CD4-positive, alpha-beta T cell treated with Interferon alpha-2 for 1 hour (primary cell): ENCODE measurements around the gene SRGAP2.
A peak's percentile ranks its signal among the peaks of the same experiment; 100 is the strongest.
"Not testable (repeated sequence)": the region's sequence is repeated elsewhere in the genome, so short reads cannot be mapped to it uniquely, and the experiment has no call there.

Experiments used
- DNase-seq, 2 donors: peaks; one replicate each; pipeline ENCODE4 v3.0.0-alpha.2; 2020 to 2022

SRGAP2 gene

DNA sequence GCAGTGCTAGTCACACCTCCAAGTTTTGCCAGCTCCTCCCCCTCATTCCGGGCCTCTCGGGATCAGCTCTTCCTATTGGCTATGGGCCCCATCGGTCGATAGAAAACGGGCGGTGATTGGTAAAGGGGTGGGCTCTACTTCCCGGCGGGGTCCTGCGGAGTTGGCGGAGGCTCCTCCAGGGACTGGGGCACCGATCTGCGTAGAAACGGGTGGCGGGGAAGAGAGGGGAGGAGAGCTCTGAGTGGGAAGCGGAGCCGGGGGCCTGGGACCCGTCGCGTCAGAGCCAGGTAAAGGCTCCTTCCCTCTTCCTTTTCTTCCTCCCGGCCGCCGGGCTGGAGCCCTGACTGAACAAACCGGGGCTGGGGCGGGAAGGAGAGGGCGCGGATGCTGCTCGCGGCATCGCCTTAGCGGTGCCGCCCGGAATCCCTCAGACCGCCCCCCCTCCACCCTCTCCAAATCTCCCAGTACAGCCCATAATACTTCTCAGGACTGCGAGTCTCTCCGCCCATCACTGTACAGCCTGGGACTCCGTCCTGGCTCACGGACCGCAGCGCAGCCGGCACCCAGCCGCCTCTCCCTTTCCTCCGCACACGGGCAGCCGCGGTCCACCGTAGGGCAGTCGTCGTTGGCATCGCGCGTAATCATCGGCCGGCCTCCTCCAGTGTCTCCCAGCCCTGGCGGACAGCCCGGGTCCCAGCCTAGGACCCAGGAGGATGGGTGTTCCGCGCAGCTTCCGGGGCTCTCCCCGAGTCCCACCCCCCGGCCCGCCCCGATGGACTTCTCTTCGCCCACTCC lies at the start of gene SRGAP2:
Gene SRGAP2, plus strand, starts transcription at position 178 of the 795 bp plus-strand sequence. CDS start 2,430 bp downstream, outside the sequence.
- DNase-seq, result peak; percentile 56 to 67

GRCh38 chr1:206167350-206168029 lies 35.9 kb upstream of the SRGAP2 start:
- peak in 1 of 2 donors; percentile 36 for DNase-seq

DNA sequence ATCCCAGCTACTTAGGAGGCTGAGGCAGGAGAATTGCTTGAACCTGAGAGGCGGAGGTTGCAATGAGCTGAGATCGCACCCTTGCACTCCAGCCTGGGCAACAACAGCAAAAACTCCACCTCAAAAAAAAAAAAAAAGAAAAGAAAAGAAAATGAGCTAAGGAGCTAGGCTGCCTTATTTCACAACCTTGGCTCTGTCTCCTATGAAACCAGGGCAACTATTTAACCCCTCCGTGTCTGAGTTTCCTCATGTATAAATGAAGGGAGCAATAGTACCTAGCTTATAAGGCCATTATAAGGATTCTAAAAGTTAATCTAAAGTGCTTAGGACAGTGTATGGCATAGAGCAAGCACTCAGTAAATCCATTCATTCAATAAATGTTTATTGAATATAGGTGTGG lies 33.5 kb upstream of the SRGAP2 start:
- not testable (repeated sequence) for DNase-seq

DNA sequence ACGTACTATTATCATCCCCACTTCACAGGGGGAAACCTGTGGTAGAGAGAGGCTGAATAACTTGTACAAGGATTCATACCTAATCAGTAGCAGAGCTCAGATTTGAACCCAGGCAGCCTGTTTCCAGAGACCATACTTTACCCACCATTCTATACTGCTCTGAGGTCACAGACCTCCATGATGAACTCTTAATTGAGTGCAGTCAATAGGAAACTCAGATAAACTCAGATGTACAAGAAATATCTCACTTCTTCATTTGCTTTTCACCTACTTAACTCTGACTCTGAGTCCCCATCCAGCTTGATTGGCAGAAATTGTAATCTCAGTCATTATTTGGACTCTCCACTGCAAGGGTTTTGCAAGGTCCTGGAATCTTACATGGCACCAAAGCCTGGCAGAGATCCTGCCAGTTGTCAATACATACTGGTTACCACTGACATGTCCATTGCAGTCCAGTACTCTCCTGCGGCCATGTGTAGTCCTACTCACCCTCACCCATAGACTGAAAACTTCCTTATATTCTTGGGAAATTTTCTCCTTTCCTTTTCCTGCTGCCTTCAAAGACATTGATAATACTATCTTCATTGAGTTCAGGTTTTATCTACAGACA lies 30.1 kb upstream of the SRGAP2 start:
- not testable (repeated sequence) for DNase-seq

DNA sequence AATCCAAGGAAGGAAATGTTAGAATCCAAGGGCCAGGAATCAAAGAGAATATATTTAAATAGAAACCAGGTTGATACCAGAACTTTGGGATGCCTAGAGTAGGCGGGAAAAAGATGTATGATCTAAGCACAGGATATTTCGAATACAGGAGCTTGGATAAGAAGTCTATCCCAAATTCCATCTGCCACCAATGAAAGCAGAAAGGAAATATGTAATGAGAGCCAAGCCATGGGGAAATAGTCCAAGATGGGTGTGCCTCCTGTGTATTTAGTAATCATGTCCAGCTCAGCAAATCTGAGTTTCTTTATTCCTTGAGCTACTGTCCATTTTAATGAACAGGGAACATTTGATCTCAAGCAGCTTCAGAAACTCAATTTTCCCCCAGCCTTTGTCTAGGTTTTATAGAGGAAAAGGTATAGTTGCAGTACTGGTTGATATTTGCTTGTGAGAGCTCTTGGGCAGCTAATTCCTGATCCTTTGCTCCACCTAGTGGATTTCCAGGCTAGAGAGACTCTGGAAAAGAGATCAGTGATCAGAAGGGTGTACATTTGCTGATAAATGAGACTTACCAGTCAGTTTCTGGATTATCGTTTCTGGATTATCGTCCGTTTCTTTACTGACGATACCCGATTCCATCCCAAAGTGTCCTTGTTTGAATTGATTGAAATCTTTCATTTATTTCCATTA lies 29.0 kb upstream of the SRGAP2 start:
- DNase-seq, result not testable (repeated sequence)

GRCh38 chr1:206175459-206176113 lies 27.8 kb upstream of the SRGAP2 start:
- DNase-seq, result not testable (repeated sequence)

DNA sequence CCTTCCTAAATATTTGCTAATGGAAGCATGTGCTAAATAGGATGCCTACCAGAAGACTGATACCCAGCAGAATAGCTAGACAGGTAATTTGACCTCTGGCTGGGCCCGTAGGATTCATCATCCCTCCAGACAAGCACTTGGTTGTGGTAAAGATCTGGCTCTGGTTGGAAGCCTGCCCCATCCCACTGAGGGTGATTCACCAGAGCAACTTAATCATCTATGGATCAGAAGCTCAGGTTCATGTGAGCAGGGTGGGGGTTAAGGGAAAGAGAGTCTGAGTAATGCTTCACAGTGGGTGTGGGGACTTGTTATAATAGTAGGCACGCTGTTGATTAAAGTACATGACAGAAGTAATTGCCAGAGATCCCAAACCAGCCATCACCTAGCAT lies 27.2 kb upstream of the SRGAP2 start:
- DNase-seq, result not testable (repeated sequence)

DNA sequence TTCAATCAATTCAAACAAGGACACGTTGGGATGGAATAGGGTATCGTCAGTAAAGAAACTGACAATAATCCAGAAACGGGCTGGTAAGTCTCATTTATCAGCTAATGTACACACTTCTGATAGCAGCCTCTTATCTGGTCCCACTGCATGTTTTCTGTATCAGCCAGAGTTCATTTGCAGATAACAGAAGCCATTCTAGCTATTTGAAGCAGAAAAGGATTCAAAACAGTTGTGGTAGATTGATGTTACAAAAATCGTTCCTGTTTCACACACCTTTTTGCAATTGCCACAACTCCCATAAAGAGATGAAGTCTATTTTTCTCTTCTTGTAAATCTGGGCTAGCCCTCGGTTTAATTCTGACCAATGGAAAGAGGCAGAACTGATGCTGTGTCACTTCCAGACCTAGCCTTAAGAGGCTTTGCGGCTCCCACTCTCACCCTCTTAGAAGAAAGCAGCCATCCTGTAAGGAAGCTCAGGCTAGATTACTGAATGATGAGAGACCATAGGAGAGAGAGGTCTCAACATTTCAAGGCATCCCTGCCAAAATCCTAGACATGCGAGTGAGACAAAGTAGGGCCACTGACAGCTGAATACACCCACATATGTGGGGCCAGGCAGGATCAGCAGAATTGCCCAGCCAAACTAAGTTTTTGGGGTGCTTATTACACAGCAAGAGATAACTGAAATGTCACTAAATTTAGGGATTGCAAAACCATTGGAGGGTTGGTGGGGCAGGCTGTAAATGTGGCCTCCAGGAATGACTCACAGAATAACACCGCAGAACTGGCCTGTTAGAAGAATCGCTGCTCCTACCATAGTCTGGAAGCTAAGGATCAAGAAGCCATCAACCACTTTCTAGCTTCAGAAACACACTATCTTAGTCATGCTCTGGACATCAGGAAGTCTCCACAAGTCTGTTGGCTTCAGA lies 25.0 kb upstream of the SRGAP2 start:
- DNase-seq, result not testable (repeated sequence)

- not testable (repeated sequence) for DNase-seq
Measured at GRCh38 chr1:206179666-206180065, 23.7 kb upstream of the SRGAP2 start.

GRCh38 chr1:206182368-206183317 lies 20.7 kb upstream of the SRGAP2 start:
- not testable (repeated sequence) for DNase-seq

GRCh38 chr1:206183788-206184187 lies 19.6 kb upstream of the SRGAP2 start:
- DNase-seq, result not testable (repeated sequence)

DNA sequence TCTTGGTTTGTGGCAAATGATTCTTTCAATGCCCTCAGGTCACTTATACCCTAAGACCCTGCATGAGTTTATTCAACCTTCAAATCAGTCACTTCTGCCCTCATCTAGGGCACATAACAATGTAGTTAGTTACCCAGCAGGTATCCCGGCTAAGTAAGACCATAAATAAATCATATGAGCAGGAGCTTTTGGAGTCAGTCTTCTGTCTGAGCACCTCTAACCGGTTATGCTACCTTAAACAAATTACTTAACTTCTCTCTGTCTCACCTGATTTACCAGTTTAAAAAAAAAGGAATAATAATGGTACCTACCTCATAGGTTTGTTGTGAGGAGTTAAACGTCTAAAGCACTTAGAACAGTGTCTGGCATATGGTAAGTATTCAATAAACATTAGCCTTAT lies 17.6 kb upstream of the SRGAP2 start:
- DNase-seq, result not testable (repeated sequence)

GRCh38 chr1:206186826-206187225 lies 16.5 kb upstream of the SRGAP2 start:
- not testable (repeated sequence) for DNase-seq

- not testable (repeated sequence) for DNase-seq
Measured at GRCh38 chr1:206195182-206195581, 8.2 kb upstream of the SRGAP2 start.

GRCh38 chr1:206196748-206197424 lies 6.5 kb upstream of the SRGAP2 start:
- DNase-seq, result not testable (repeated sequence)

DNA sequence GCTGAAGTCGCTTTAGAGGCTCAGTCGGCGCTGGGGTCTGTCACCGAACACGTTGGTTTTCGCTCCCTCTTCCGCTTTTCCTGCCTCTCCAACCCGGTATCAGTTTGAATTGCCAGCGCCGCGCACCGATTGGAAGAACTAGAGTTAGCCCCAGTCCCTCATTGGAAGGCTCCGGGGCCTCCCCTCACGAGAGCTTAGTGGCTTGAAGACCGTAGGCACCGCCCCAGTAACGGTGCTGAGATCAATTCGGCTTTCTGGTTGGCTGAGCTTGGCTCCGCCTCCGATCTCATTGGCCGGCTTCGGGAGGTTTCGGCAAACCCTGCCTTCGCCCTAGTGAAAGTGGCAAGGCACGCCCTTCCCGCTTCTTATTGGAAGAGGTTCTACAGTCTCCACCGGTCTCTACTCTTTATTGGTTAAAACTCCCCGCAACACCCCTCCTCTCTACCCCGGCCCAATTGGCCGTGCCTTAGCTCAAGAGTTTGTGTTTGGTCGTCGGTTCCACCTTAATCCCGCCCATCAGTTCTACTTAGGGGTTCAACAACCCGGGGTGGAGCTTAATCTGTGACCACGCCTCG lies 465 bp upstream of the SRGAP2 start, which contains the start of gene FAM72A:
Gene FAM72A, minus strand, starts transcription at position 51 of the 575 bp plus-strand sequence. CDS start 814 bp downstream, outside the sequence.
- peak; percentile 100 for DNase-seq

DNA sequence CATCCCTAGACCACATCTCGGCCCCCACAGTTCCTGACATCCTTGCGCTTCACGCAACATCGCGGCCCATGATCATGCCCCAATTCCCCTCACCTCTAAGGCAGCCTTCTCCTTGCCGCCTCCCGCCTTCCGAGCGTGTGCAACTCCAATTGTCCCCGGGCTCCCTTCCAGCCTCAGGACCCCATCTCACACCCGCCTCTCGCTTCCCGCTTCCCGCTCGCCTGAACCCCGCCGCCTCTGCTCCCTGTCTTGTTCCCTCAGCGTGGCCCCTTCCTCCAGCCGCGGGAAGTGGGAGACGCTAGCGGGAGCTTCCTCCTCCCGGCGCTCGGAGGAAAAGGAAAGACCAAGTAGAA lies 794 bp downstream of the SRGAP2 start:
- DNase-seq, result not testable (repeated sequence)

DNA sequence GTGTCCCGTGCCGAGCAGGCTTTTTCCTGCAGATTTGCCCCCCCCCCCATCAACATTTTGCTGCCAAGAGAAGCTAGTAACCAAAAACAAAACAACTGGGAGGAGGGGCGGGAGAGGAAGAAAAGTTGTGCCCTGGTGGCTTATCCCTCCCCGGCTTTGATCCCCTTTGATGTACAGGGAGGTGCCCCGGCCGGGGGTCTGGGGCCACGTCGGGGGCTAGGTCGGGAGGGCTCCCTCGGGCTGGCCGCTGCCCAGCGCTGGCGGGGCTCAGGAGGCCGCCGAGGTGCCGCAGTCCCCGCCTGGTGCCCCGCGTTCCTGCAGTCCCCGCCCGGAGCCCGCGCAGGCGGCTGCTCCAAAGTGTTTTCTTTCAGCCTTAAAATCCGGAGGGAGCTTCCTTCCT lies 1.5 kb downstream of the SRGAP2 start:
- not testable (repeated sequence) for DNase-seq

- DNase-seq, result peak in 1 of 2 donors; percentile 14
Measured at GRCh38 chr1:206205569-206205968, 2.2 kb downstream of the SRGAP2 start.
